ENCODE data around the gene NF1. TPM values are rescaled to one million over a fixed set of nuclear protein-coding genes. Genes with fewer than 3 reads are reported as not detected.
"Not testable (repeated sequence)": the region's sequence is repeated elsewhere in the genome, so short reads cannot be mapped to it uniquely, and the experiment has no call there.

The NF1 gene
- total RNA-seq, 1 experiment from 2014 or later = 16.4 TPM

DNA sequence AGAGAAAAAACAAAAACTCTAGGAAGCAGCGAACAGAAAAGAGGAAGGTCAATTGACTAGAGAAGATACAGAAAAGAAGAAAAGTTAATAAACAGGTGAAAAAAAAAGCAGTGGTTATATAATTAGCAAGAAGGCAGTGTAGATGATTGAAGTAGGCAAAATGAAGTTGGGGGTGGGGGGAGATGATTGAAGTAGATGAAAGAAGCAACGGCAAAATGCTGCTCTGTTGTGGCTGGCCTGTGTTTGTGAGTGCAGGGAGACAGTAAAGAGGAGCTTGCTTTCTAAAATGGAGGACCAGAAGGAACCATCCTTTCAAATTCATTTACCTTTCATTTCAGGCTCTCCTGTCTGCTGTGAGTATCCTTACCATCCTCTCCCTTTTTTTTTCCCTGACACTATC, 215.5 kb downstream of the NF1 start:
- H3K9me3 ChIP-seq (ENCODE audit: low read length) = no peaks in the 10 kb centered on the region
- no peak overlapping the region for H3K4me2 ChIP-seq (ENCODE audit: low read length)
- H3K79me2 ChIP-seq (ENCODE audit: low read length) = no peaks in the 10 kb centered on the region
- DNase-seq = no peak
- H3K4me1 ChIP-seq (ENCODE audit: insufficient read depth, low read length) = peaks cover 17% of the 10 kb centered on the region
- H3K9me2 ChIP-seq (replicated peaks; ENCODE audit: low read length) = no peaks in the 10 kb centered on the region
- intact Hi-C loops (cut with micrococcal nuclease) = loop anchor here (10.0 kb wide), 1 partner anchor 55 kb away; no protein-coding TSS in a partner anchor
- TF ChIP-seq, protein P1, sequence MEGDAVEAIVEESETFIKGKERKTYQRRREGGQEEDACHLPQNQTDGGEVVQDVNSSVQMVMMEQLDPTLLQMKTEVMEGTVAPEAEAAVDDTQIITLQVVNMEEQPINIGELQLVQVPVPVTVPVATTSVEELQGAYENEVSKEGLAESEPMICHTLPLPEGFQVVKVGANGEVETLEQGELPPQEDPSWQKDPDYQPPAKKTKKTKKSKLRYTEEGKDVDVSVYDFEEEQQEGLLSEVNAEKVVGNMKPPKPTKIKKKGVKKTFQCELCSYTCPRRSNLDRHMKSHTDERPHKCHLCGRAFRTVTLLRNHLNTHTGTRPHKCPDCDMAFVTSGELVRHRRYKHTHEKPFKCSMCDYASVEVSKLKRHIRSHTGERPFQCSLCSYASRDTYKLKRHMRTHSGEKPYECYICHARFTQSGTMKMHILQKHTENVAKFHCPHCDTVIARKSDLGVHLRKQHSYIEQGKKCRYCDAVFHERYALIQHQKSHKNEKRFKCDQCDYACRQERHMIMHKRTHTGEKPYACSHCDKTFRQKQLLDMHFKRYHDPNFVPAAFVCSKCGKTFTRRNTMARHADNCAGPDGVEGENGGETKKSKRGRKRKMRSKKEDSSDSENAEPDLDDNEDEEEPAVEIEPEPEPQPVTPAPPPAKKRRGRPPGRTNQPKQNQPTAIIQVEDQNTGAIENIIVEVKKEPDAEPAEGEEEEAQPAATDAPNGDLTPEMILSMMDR (conservative IDR thresholded peaks at IDR 0.05; ENCODE audit: low read depth, low read length) = no peak
- TF ChIP-seq EZH2 (IDR thresholded peaks at IDR 0.05; ENCODE audit: low read length, unreplicated experiment) (no peak), EZH2phosphoT487 (IDR thresholded peaks at IDR 0.05; ENCODE audit: borderline replicate concordance, low read length) (no peak)
- H3K27me3 ChIP-seq (ENCODE audit: low read length) = no peaks in the 10 kb centered on the region
- H3K4me3 ChIP-seq (ENCODE audit: low read length) = no peak overlapping the region
- ChIA-PET CTCF (no interaction called here), POLR2A (ENCODE audit: unreplicated experiment) (no interaction called here)
- no peak overlapping the region for H3K27ac ChIP-seq (ENCODE audit: low read length)
- no TSS peak for BruUV-seq (replicated peaks)
- no peak overlapping the region for H2AFZ ChIP-seq (ENCODE audit: low read length)
- H4K20me1 ChIP-seq (ENCODE audit: low read length) = no peaks in the 10 kb centered on the region
- no peaks in the 10 kb centered on the region for H3F3A ChIP-seq (ENCODE audit: low read length, unreplicated experiment)
- H3K36me3 ChIP-seq (ENCODE audit: low read depth, low read length) = no peaks in the 10 kb centered on the region
- no peak overlapping the region for H3K9ac ChIP-seq (ENCODE audit: low read length)
- no peak for ATAC-seq

DNA sequence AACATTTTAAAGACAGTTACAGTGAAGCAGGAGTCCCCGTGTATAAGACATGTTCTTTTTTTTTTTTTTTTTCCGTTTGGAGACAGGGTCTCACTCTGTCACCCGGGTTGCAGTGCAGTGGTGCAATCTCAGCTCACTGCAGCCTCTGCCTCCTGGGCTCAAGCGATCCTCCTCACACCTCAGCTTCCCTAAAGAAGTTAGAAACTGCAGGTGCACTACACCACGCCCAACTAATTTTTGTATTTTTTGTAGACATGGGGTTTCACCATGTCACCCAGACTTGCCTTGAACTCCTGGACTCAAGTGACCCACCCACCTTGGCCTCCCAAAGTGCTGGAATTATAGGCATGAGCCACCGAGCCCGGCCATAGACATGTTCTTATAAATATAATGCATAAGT, 216.1 kb downstream of the NF1 start:
- ChIA-PET CTCF (no interaction called here), POLR2A (ENCODE audit: unreplicated experiment) (no interaction called here)
- no peak overlapping the region for H3K9ac ChIP-seq (ENCODE audit: low read length)
- no peak overlapping the region for H3K27ac ChIP-seq (ENCODE audit: low read length)
- intact Hi-C loops (cut with micrococcal nuclease) = loop anchor here (10.0 kb wide), 1 partner anchor 54 kb away; no protein-coding TSS in a partner anchor
- no peaks in the 10 kb centered on the region for H3K36me3 ChIP-seq (ENCODE audit: low read depth, low read length)
- no TSS peak for BruUV-seq (replicated peaks)
- peaks cover 17% of the 10 kb centered on the region for H3K4me1 ChIP-seq (ENCODE audit: insufficient read depth, low read length)
- no peak overlapping the region for H3K4me3 ChIP-seq (ENCODE audit: low read length)
- no peaks in the 10 kb centered on the region for H3K9me2 ChIP-seq (replicated peaks; ENCODE audit: low read length)
- TF ChIP-seq EZH2 (IDR thresholded peaks at IDR 0.05; ENCODE audit: low read length, unreplicated experiment) (no peak), EZH2phosphoT487 (IDR thresholded peaks at IDR 0.05; ENCODE audit: borderline replicate concordance, low read length) (no peak)
- TF ChIP-seq, protein P1 (conservative IDR thresholded peaks at IDR 0.05; ENCODE audit: low read depth, low read length) = no peak
- no peaks in the 10 kb centered on the region for H3F3A ChIP-seq (ENCODE audit: low read length, unreplicated experiment)
- no peaks in the 10 kb centered on the region for H4K20me1 ChIP-seq (ENCODE audit: low read length)
- no peak overlapping the region for H3K4me2 ChIP-seq (ENCODE audit: low read length)
- ATAC-seq (no peak), DNase-seq (no peak)
- H3K79me2 ChIP-seq (ENCODE audit: low read length) = no peaks in the 10 kb centered on the region
- no peaks in the 10 kb centered on the region for H3K27me3 ChIP-seq (ENCODE audit: low read length)
- H3K9me3 ChIP-seq (ENCODE audit: low read length) = no peaks in the 10 kb centered on the region
- no peak overlapping the region for H2AFZ ChIP-seq (ENCODE audit: low read length)

DNA sequence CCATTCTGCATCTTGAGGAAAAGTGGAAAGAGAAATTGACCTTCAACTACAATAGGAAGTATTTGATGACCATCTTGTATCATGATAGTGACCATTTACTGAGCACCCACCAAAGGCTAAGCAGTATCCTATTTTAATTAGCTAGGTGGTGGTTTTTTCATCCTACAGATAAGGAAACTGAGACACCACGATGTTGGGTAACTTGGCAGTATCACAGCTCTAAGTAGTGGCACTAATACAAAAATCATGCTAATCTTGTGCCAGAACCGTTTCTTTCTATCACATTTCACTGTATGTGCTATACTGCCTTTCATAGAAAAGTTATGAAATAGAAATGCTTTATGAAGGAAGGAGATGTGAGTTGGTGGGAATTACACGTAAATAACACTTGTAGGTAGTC, 216.7 kb downstream of the NF1 start:
- TF ChIP-seq EZH2 (IDR thresholded peaks at IDR 0.05; ENCODE audit: low read length, unreplicated experiment) = no peak
- TF ChIP-seq, protein P1 (conservative IDR thresholded peaks at IDR 0.05; ENCODE audit: low read depth, low read length) = no peak
- TF ChIP-seq EZH2phosphoT487 (IDR thresholded peaks at IDR 0.05; ENCODE audit: borderline replicate concordance, low read length) = no peak
- Histone ChIP-seq H3K9me2 (replicated peaks; ENCODE audit: low read length) (no peaks in the 10 kb centered on the region), H3K4me2 (ENCODE audit: low read length) (no peak overlapping the region), H3K79me2 (ENCODE audit: low read length) (no peaks in the 10 kb centered on the region), H3K4me3 (ENCODE audit: low read length) (no peak overlapping the region), H3K9ac (ENCODE audit: low read length) (no peak overlapping the region), H2AFZ (ENCODE audit: low read length) (no peak overlapping the region), H4K20me1 (ENCODE audit: low read length) (no peaks in the 10 kb centered on the region), H3K36me3 (ENCODE audit: low read depth, low read length) (no peaks in the 10 kb centered on the region), H3F3A (ENCODE audit: low read length, unreplicated experiment) (no peaks in the 10 kb centered on the region), H3K27ac (ENCODE audit: low read length) (no peak overlapping the region), H3K4me1 (ENCODE audit: insufficient read depth, low read length) (peaks cover 17% of the 10 kb centered on the region), H3K9me3 (ENCODE audit: low read length) (no peaks in the 10 kb centered on the region), H3K27me3 (ENCODE audit: low read length) (no peaks in the 10 kb centered on the region)
- DNase-seq (no peak), ATAC-seq (no peak)
- intact Hi-C loops (cut with micrococcal nuclease) = loop anchor here (10.0 kb wide), 1 partner anchor 53 kb away; no protein-coding TSS in a partner anchor
- POLR2A ChIA-PET (ENCODE audit: unreplicated experiment) = no interaction called here
- CTCF ChIA-PET = no interaction called here
- BruUV-seq (replicated peaks) = no TSS peak

DNA sequence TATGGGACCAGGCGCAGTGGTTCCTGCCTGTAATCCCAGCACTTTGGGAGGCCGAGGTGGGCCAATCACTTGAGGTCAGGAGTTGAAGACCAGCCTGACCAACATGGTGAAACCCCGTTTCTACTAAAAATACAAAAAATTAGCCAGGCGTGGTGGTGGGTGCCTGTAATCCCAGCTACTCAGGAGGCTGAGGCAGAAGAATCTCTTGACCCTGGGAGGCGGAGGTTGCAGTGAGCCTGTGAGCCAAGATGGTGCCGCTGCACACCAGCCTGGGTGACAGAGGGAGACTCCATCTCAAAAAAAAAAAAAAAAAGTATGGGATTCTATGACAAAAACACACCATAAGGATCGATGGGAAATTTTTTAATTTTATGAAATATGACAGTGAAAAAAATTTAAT, 217.4 kb downstream of the NF1 start:
- H3F3A ChIP-seq (ENCODE audit: low read length, unreplicated experiment); BruUV-seq (replicated peaks); H3K36me3 ChIP-seq (ENCODE audit: low read depth, low read length); POLR2A ChIA-PET (ENCODE audit: unreplicated experiment); H4K20me1 ChIP-seq (ENCODE audit: low read length); H3K9ac ChIP-seq (ENCODE audit: low read length); H3K79me2 ChIP-seq (ENCODE audit: low read length); H3K27me3 ChIP-seq (ENCODE audit: low read length); H3K4me2 ChIP-seq (ENCODE audit: low read length); CTCF ChIA-PET; H3K4me3 ChIP-seq (ENCODE audit: low read length); H2AFZ ChIP-seq (ENCODE audit: low read length); H3K27ac ChIP-seq (ENCODE audit: low read length); H3K9me2 ChIP-seq (replicated peaks; ENCODE audit: low read length); DNase-seq; H3K9me3 ChIP-seq (ENCODE audit: low read length); ATAC-seq: not testable (repeated sequence)
- peaks cover 17% of the 10 kb centered on the region for H3K4me1 ChIP-seq (ENCODE audit: insufficient read depth, low read length)
- intact Hi-C loops (cut with micrococcal nuclease) = loop anchor here (10.0 kb wide), 1 partner anchor 53 kb away; no protein-coding TSS in a partner anchor

Data from PC-3 (cell line).